Tibial nerve (tissue), 4 donors: ENCODE results near the gene ANKRD39. TPM values are rescaled to one million over a fixed set of nuclear protein-coding genes. Genes with fewer than 3 reads are reported as not detected.

ENCODE experiments used
- DNase-seq, 2 donors: peaks; one replicate each; pipeline ENCODE4 v3.0.0-alpha.2; 2019; ENCODE audit warnings: low spot score in 2 of 2
- H3K27ac ChIP-seq, 4 donors: fragments of 200-600 bp; sonication (generic) in 3 of 4; one replicate each; pipeline ENCODE4 v1.5.1; 2017 to 2019; ENCODE audit warnings: mild to moderate bottlenecking in 1 of 4
- H3K27me3 ChIP-seq, 2 donors: fragments of 200-600 bp; sonication (generic) in 1 of 2; one replicate each; pipeline versions ENCODE4 v1.5.1 to v1.6.0; 2017 to 2019
- H3K36me3 ChIP-seq, 3 donors: fragments of 200-600 bp; sonication (generic); one replicate each; pipeline ENCODE4 v1.5.1; 2018 to 2019
- H3K4me1 ChIP-seq, 4 donors: fragments of 200-600 bp; sonication (generic) in 3 of 4; one replicate each; pipeline ENCODE4 v1.5.1; 2017 to 2019
- H3K4me3 ChIP-seq, 4 donors: fragments of 200-600 bp; sonication (generic) in 3 of 4; one replicate each; pipeline ENCODE4 v1.5.1; 2017 to 2019; ENCODE audit warnings: mild to moderate bottlenecking in 1 of 4, moderate library complexity in 1 of 4
- H3K9me3 ChIP-seq, 4 donors: fragments of 200-600 bp; sonication (generic) in 3 of 4; one replicate each; pipeline ENCODE4 v1.5.1; 2017 to 2019
- EP300 ChIP-seq, 2 donors: sonication (generic); formaldehyde crosslinking; IDR thresholded peaks; one replicate each; pipeline ENCODE4 v1.6.1; 2017; ENCODE audit warnings: antibody characterized with exemption in 2 of 2, mild to moderate bottlenecking in 1 of 2
- POLR2A ChIP-seq, 2 donors: fragments of 450-650 bp; IDR thresholded peaks; one replicate each; pipeline ENCODE4 v1.6.1; 2017; ENCODE audit warnings: antibody characterized with exemption in 2 of 2, mild to moderate bottlenecking in 2 of 2, moderate library complexity in 2 of 2
- WGBS, 2 donors: methylation state at CpG; one replicate each; pipeline ENCODE4 v1.1.5; 2018; 5-methylcytosine and 5-hydroxymethylcytosine counted together
- total RNA-seq, 4 donors: library from RNA; depleted of rRNA; stranded (reverse); fragments of >200 nt; gene quantifications; one replicate each; pipeline ENCODE4 v1.1.0, GENCODE V29; 2016
- TF ChIP-seq, protein P1 (sequence below), 5 experiments: fragments of 200-600 bp in 3 of 5; fragments of 450-650 bp in 2 of 5; sonication (generic) in 3 of 5; IDR thresholded peaks; one replicate each; pipeline ENCODE4 v1.5.1; 2016 to 2019; ENCODE audit warnings: antibody characterized with exemption in 5 of 5, mild to moderate bottlenecking in 3 of 5, moderate library complexity in 2 of 5

The ANKRD39 gene
- total RNA-seq, 4 donors from 2014 or later = 13.8 to 23.7 (median 19.5) TPM

DNA sequence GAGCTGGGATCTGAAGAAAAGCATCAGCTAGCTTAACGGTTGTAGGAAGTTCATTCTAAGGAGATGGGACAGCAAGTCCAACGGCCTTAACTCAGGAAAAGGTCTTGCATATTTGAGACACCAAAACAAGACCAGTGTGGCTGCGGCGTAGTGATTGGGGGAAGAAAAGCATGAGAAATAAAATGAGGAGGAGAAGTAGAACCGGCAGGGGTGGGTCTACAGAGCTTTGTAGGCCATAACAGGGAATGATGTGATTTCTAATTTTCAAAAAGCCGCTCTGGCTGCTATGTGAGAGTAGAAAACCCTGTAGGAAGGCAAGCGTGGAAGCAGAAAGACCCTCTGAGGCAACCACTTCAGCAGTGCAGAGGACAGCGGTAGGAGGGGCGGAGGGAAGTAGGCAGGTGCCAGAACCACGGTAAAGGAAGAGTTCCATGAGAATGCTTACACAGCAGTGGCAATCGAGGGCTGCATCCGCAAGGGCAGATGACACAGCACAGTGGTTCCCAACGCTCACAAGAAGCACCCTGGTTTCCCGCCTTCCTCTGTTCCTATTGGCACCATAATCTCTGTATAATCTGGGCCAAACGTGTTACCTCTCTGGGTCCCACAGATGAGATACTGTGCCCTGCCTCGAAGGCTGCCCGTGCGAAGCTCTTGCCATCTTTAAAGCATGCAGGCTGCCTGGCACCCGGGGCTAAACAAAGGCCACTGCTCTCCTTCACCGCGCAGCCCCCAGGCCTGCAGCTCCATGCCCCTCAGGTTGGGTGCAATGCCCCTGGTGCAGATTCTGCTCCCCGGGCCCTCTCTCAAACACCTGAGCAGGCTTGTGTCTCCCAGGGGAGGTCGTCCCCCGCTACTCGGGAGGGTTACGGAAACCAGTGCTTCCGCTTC, 795 bp downstream of the ANKRD39 start:
- H3K4me1 ChIP-seq = peaks cover 0 to 54% (median 23%) of the 10 kb centered on the region in 4 donors
- no peak for DNase-seq

GRCh38 chr2:96853321-96853720, 4.5 kb downstream of the ANKRD39 start:
- peaks cover 4 to 61% (median 14%) of the 10 kb centered on the region in 3 donors for H3K36me3 ChIP-seq
- TF ChIP-seq POLR2A (IDR thresholded peaks at IDR 0.05) (no peak), EP300 (IDR thresholded peaks at IDR 0.05) (no peak)
- TF ChIP-seq, protein P1, sequence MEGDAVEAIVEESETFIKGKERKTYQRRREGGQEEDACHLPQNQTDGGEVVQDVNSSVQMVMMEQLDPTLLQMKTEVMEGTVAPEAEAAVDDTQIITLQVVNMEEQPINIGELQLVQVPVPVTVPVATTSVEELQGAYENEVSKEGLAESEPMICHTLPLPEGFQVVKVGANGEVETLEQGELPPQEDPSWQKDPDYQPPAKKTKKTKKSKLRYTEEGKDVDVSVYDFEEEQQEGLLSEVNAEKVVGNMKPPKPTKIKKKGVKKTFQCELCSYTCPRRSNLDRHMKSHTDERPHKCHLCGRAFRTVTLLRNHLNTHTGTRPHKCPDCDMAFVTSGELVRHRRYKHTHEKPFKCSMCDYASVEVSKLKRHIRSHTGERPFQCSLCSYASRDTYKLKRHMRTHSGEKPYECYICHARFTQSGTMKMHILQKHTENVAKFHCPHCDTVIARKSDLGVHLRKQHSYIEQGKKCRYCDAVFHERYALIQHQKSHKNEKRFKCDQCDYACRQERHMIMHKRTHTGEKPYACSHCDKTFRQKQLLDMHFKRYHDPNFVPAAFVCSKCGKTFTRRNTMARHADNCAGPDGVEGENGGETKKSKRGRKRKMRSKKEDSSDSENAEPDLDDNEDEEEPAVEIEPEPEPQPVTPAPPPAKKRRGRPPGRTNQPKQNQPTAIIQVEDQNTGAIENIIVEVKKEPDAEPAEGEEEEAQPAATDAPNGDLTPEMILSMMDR (IDR thresholded peaks at IDR 0.05) = no peak
- peaks cover 0 to 17% (median 13%) of the 10 kb centered on the region in 4 donors for H3K4me1 ChIP-seq
- no peak overlapping the region for H3K27ac ChIP-seq
- H3K9me3 ChIP-seq = no peaks in the 10 kb centered on the region
- WGBS, 2 donors = 92 to 94% methylated on average over 15 of the region's 15 CpGs
- H3K4me3 ChIP-seq = no peak overlapping the region
- no peaks in the 10 kb centered on the region for H3K27me3 ChIP-seq
- no peak for DNase-seq

More for the DNA sequence above, 795 bp downstream of the ANKRD39 start:
- TF ChIP-seq POLR2A (IDR thresholded peaks at IDR 0.05) (no peak), EP300 (IDR thresholded peaks at IDR 0.05) (no peak)
- TF ChIP-seq, protein P1 (IDR thresholded peaks at IDR 0.05) = no peak
- peak overlapping the region; percentile 44 to 98 (median 84) for H3K27ac ChIP-seq
- 8% methylated on average over 22 to 27 of the region's 27 CpGs for WGBS, 2 donors
- H3K27me3 ChIP-seq = no peaks in the 10 kb centered on the region
- H3K36me3 ChIP-seq = peaks cover 4 to 44% (median 11%) of the 10 kb centered on the region in 3 donors
- H3K9me3 ChIP-seq = no peaks in the 10 kb centered on the region
- H3K4me3 ChIP-seq = peak overlapping the region; percentile 55 to 86 (median 82)

DNA sequence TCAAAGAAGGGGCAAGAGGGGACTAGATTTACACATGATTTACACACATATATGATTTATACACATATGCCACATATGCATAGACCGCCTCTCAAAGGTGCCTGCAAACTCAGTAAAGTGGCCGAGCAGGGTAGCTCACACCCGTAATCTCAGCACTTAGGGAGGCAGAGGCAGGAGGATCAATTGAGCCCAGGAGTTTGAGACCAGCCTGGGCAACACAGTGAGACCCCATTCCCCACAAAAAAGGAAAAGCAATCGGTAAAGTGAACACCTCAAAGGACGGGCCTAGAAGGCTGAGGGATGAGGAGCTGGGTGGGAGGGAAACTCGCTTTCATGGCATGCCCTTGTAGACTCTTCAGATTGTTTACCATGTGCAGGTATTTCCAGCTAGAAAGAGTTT, 5.1 kb downstream of the ANKRD39 start:
- no peaks in the 10 kb centered on the region for H3K27me3 ChIP-seq
- H3K36me3 ChIP-seq = peaks cover 4 to 68% (median 14%) of the 10 kb centered on the region in 3 donors
- TF ChIP-seq POLR2A (IDR thresholded peaks at IDR 0.05) (no peak), EP300 (IDR thresholded peaks at IDR 0.05) (no peak)
- TF ChIP-seq, protein P1 (IDR thresholded peaks at IDR 0.05) = no peak
- H3K4me1 ChIP-seq = peaks cover 0 to 17% (median 13%) of the 10 kb centered on the region in 4 donors
- no peak overlapping the region for H3K27ac ChIP-seq
- H3K4me3 ChIP-seq = no peak overlapping the region
- no peak for DNase-seq
- WGBS, 2 donors = 93 to 96% methylated on average over 6 of the region's 6 CpGs
- no peaks in the 10 kb centered on the region for H3K9me3 ChIP-seq

GRCh38 chr2:96848264-96848663, 9.6 kb downstream of the ANKRD39 start:
- Histone ChIP-seq H3K9me3 (no peaks in the 10 kb centered on the region), H3K4me3 (no peak overlapping the region), H3K27ac (no peak overlapping the region), H3K36me3 (peaks cover under 1 to 82% (median 12%) of the 10 kb centered on the region in 3 donors), H3K27me3 (no peaks in the 10 kb centered on the region), H3K4me1 (no peaks in the 10 kb centered on the region)
- no peak for DNase-seq
- TF ChIP-seq POLR2A (IDR thresholded peaks at IDR 0.05) (no peak), EP300 (IDR thresholded peaks at IDR 0.05) (no peak)
- TF ChIP-seq, protein P1 (IDR thresholded peaks at IDR 0.05) = no peak
- WGBS, 2 donors = 49 to 67% methylated on average over 9 of the region's 9 CpGs

- 57 to 63% methylated on average over 10 of the region's 10 CpGs for WGBS, 2 donors
- H3K27me3 ChIP-seq = no peaks in the 10 kb centered on the region
- no peaks in the 10 kb centered on the region for H3K9me3 ChIP-seq
- no peak overlapping the region for H3K27ac ChIP-seq
- no peak overlapping the region for H3K4me3 ChIP-seq
- H3K4me1 ChIP-seq = no peaks in the 10 kb centered on the region
- DNase-seq = no peak
- TF ChIP-seq, protein P1 (IDR thresholded peaks at IDR 0.05) = no peak
- TF ChIP-seq POLR2A (IDR thresholded peaks at IDR 0.05) = no peak
- no peak for TF ChIP-seq EP300 (IDR thresholded peaks at IDR 0.05)
- peaks cover 0 to 75% (median 11%) of the 10 kb centered on the region in 3 donors for H3K36me3 ChIP-seq
Observed at GRCh38 chr2:96847586-96847985, 10.2 kb downstream of the ANKRD39 start.
